ENCODE data around the gene AMD1.

DNA sequence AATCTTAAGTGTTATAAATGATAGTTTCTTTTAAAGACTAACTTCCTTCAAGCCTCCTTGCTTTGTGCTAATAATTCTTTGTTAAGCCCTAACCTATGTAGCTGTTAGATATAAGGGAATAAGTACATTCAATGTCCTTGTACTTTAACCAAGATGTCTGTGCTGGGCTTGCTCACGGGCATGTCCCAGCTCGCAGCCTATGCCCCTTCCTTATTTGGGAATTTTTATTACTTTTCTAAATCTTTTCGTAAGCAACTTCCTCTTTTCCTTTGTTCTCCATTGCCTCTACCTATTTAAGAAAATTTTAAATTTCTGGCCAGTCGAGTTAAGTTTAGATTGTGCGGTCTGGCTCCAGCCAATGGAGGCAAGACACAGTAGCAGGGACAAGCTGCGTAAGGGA is 33.3 kb upstream of the AMD1 start:
- TF ChIP-seq EZH2phosphoT487 (IDR thresholded peaks at IDR 0.05; ENCODE audit: low read length) (no peak), CTCF (IDR thresholded peaks at IDR 0.05; ENCODE audit: low read length) (no peak)

Data from MM.1S (cell line).